SU-DHL-6 (cell line): ENCODE data around the gene EDARADD.

Experiments
- CTCF ChIP-seq: fragments of 200-600 bp; sonication (generic); IDR thresholded peaks from one replicate; pipeline ENCODE4 v1.5.1; 2017; ENCODE audit warnings: antibody characterized with exemption, mild to moderate bottlenecking, low read length, moderate library complexity; ENCODE audit not compliant: insufficient read depth, poor library complexity, severe bottlenecking
- EZH2phosphoT487 ChIP-seq: fragments of 200-600 bp; sonication (generic), shearing (Covaris generic); conservative IDR thresholded peaks from 2 replicates; pipeline ENCODE4 v1.6.1; 2018; ENCODE audit warnings: mild to moderate bottlenecking, antibody characterized with exemption, low read length, moderate library complexity, mixed read lengths

- TF ChIP-seq EZH2phosphoT487 (no peak), CTCF (no peak)
Measured at GRCh38 chr1:236502579-236502971, 108.5 kb downstream of the EDARADD start.
